ENCODE measurements around the gene HOXA10.

Gene HOXA10

DNA sequence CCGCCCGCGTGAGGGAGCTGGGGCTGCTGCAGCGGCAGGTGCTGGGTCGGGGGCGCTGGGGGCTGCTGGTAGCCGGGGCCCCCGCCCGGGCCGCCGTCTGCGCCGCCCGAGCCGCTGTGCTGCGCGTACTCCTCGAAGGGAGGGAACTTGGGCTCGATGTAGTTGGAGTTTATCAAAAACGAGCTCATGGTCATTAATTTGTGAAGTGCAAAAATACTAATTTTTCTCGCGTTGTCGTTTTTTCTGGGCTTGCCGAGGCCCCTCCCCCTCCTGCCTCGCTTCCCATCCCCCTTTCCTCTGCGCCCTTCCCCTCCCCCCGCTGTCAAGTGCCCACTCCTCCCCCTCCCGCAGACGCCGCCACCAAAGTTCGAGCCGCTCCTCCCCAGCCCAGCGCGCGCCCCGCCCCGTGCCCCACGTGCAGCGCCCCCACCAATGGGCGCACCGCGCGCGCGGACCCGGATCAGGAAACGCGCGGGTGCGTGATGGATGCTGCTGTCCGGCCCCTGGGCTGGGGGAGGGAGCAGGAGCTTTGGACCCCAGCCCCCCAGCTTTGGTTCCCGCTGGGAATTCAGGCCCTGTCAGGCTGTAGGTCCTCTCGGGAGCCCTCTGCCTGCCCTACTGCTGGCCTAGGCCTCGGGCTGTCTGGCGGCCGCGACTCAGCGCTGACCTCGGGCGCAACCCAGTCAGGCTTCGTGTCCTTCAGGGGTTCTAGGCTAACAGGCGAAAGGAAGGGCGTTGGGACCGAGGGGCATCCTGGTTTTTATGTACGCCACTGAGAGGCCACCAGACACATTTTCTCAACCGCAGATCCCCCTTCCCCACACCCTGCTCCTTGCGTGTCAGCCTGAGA lies 43.4 kb downstream of the HOXA10 start, which contains the start of gene HOXA4:
Gene HOXA4 (minus strand): TSS at position 218 of the 850 bp plus-strand sequence. CDS start 24 bp downstream, at position 194.
- DNase-seq (ENCODE audit: low read depth) = peak; percentile 32

DNA sequence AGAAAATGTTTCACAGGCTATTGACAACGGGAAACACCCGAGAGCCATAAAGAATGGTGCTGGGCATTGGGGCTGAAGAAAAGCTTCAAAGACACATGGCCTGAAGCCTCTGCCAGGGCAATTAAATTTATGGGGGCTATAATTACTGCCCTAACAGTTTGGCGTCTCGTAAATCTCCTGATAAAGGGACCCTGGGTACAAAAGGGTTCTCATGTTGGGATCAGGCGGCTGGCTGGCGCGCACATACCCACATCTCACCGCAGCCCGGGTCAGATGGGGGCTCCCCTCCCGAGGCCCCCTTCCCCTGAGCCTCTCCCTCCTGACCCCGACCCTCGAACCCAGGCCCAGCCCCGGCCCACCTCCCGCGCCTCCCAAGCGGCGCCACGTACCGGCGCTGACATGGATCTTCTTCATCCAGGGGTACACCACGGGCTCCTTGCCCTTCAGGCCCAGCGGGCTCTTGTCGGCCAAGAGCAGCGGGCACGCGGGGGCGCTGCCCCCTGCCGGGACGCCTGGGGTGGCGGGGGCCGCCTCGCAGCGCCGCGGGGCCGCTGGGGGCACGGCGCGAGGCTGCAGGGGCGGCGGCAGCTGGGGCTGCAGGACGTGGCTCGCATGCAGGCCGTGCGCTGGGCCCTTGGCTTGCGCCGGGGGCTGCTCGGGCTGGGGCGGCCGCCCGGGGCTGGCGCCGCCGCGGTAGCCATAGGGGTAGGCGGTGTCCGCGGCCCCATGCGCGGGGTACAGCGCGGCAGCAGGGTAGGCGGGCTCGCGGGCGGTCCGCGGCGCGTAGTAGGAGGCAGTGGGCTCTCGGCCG lies 44.2 kb downstream of the HOXA10 start:
- DNase-seq (ENCODE audit: low read depth) = no peak

DNA sequence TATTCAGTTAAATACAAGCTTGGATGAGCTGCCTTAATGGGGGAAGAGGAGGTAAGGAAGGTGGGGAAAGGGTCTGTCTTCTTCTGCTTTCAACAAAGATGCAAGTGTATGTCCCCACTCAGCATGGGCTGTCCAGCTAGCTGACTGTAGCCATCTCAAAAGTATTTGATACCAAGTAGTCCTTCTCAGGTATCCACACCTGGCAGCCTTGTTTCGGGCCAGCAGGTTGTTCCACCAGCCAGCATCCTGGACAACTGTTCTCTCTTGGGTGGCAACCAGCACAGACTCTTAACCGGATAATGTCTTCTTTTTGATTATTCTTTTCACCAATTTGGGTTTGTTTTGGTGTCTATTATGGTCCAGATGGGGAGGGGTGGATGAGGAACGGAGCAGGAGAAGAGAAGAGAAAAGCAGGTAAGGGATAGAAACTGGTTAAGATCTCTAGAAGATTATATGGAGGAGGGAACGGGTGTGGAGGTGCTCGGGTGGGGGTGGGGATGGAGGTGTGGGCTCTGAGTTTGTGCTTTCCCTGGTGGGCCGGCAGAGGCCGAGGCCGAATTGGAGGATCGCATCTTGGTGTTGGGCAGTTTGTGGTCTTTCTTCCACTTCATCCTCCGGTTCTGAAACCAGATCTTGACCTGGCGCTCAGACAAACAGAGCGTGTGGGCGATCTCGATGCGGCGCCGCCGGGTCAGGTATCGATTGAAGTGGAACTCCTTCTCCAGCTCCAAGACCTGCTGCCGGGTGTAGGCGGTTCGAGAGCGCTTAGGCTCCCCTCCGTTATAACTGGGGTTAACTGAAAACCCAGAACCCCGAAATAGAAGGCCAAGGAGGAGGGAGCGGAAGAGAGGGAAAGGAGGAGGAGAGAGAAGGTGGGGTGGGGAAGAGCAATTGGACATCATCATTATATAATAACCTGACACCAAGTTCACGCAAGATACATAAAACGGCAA lies 45.1 kb downstream of the HOXA10 start:
- no peak for DNase-seq (ENCODE audit: low read depth)

DNA sequence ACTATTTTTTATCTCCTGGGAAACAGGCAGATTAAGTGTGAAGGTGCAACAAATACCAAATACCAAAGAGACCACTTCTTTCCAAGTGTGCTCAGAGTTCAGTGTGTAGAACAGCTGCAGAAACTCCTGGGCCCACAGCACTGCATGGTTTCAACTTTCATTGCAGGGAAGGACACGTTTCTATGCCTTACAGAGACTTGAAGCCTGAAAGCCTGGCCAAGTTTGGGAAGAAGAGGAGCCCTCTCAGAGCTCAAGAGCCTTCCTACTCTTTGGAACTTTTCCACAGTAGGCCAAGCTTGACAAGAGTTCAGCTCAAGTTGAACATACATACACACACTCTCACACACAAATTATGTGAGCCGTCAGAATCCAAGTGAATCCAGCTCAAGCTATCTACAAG lies 46.1 kb downstream of the HOXA10 start:
- no peak for DNase-seq (ENCODE audit: low read depth)

DNA sequence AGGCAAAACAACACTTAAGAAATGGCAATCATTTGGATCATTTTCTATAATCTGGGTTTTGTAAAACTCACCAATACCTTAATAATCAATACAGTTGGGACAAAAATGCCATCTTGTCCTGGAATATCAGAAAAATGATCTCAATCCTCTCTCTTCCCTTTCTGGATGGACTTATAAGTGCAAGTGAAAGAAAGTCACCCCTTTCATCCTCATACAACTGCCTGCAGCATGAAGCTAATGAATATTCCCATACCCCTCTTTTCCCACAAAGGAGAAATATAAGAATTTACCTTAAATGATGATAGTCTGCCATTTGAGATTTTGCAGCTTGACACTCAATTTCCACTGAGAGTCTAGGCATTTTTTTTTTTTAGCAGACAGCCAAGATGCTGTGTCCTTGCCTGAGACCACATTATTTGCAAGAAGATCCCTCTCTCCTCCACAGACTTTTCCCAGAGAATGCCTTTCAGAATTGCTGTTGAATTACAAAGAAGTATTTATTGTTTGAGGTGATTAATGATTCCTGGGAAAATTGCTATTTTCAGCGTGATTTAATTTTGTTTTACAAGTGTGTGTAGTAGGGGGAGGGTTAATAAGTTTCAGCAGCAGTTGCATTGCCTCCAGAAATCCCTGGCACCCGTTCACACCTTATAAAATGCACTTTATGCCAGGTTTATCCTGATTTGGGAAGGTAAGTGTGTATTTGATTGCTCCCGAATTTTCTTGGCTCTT lies 47.4 kb downstream of the HOXA10 start:
- no peak for DNase-seq (ENCODE audit: low read depth)

DNA sequence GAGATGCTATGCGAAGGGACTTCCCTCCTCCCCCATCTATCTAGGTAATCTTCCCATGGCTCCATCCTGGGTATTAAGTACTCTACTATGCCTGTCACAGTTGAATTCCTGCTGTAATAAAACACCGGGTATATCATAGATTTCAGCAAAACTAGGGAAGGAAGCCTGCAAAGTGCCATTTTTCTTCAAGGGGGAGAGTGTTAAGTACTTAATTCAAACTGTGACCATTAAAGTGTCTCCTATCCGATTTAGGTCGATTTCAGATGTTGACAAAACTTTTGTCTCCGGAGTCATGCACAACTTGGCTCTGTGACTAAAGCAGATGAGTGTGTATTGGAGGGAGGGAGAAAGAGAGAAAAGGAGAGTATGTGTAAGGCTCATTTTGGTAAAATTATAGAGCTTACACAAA lies 48.1 kb downstream of the HOXA10 start:
- no peak for DNase-seq (ENCODE audit: low read depth)

DNA sequence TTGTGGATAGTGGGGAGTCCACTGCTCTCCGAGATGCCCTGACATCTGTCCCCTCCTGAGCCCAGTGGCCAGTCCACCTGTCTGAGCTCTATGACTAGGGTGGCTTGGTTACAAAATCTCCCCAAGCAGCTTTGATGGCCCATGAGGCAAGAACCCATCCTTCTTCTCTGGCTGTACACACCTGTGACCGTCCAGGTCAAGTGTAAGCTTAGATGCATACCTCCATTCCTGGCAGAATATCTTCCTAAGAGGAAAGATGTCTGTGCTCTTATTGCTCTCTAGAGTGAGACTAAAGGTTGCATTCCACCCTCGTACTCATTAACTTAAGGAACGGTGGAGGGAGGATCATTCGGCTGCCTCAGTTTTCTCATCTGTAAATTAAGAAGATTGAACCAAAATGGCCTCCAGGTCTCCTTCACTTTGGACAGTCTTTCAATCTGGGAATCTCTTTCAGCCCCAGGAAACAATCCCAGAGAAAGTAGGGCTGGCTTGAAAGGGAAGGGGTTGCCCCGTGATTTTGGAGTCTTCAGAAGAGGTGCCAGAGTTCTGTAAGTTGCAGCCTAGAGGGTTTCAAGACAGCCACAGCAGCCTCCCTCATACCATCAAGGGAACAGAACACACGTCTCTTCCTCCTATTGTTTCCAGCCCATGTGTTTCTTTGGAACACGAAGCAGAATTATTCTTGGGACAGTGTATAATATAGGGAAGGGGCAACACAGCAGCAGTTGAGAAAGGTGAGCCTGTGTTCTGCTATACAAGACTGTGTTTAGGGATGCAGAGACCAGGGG lies 49.0 kb downstream of the HOXA10 start:
- no peak for DNase-seq (ENCODE audit: low read depth)

DNA sequence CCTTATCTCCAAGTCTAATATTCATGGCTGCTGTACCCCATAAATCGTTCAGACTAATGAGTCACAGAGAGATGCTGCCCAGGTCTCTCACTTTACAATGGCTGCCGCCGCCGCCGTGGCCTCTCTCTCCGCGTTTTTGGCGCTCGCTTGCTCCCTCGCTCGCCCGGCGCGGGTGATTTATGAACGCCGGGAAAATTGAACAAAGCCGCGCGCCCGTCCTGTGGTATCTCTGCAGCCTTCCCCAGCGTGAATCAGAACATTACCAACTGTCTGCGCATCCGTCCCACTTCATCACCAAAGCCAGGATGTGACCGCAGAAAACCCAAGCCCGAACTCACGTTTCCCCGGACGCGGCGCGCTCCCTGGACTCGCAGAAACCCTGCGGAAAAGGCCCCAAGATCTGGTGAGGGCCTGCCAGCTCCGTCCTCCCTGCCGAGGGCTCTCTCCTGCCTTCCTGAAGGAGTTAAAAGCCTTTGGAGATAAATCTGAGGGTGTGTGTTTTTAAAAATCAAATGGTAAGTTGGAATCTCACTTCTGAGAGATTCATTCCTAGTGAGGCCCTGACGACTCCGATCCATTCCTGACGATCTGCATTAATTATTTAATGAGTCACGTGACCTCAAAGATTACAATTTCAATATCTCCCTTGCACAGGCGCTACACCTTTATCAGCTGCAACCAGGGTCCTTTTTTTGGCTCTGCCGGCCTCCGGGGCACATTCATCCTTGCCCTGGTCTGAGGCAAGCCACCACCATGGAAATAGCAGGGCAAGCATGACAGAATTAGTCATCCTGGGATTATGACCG lies 49.8 kb downstream of the HOXA10 start:
- no peak for DNase-seq (ENCODE audit: low read depth)

DNA sequence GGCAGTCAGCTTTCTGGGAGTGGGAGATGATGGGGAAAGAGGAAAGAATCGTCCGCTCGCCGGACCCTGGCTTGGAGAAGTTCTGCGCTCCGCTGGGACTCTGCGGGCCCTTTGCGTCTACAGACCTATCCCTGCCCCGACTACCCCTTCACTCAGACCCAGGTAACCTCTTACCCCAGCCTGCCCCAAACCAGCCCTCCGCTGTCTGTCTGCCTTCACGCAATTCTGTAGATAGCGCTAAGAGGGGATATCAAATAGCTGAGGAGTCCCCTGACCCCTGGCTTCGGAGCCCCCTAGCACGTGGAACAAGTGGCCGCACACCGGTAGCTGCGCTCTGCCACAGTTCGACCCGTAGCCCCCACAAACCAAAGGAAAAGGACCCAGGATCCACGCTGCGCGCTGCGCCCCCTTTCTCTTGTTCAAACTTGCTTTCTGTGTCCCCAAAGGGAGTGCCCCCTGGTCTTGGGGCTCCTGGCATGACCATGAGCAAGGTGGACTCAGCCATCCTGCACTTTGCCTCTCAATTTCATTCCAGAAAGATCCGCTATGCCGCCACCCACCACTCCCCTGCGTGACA lies 50.6 kb downstream of the HOXA10 start:
- DNase-seq (ENCODE audit: low read depth) = no peak

DNA sequence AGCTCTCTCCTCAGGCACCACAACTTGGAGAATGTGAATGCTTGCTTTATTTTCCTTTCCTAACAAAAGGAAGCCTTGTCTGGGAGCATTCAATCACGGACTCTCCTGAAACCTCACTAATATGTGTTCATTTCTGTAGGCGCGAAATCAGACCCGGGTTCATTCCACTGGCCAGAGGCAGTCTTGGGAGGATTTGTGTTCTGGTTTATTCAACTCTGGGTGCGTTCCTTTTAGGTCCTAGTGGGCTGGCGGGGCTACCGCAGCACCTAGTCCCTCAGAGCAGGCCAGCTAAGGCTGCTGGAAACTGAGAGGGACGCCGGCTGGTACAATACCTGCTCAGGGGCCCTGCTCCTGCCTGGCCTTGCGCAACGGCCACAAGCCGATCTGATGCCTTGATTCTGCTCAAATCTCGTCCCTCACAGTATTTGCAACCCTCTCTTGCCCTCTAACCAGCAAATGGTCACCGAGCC lies 51.1 kb downstream of the HOXA10 start:
- no peak for DNase-seq (ENCODE audit: low read depth)

DNA sequence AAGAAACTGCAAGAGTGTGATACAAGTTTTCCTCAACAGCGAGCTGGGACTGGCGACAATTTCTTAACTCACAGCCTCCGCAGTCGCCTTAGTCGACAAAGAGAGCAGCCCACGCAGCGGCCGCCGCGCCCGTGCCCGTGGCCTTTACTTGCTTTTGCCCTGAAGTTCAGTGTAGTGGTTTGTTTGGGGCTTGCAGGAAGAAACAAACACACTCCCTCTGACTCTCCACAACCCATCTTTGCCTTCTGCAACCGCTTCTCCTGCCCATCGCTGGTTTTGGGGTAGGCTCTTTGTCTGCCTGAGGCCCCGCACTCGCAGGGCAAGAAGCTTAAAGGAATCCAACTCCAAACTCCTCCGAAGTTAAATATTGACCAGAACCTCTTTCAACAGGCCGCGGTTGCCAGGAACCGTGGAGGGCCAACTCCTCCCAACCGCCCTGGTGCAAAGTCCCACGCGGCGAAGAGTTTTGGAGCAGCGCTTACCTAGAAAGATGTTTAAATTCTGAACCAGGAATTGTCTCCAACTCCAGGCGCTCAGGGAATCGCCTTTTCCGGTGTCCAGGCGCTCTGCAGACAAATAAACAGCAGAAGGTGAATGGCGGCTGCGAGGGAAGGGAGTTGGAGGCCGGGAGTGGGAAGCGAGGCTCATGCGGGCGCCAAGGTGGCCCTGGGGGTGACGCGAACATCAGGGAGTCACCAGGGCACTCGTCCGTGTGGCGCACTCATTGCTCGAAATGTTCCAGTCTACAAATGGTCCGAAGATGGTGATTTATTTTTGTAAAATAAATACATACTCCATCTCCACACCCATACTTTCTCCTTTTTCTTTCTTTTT lies 51.8 kb downstream of the HOXA10 start:
- DNase-seq (ENCODE audit: low read depth) = no peak

DNA sequence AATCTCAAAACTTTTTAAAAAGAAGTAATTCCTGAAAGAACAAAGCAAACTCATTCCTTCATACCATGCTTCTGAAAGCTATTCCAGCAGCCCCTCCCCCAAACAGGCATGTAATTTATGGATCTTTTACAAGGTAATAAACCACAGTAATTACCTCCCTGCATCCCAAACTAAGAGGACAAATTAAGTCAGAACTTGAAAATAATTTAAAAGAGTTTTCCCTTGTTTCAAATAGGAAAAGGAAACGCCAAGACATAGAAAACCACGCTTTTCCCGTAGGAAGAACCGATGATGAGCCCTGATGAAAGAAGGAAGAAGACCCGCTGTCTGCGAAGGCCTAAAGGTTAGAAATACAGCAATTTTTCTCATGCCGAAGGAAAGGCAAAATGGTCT lies 52.4 kb downstream of the HOXA10 start:
- no peak for DNase-seq (ENCODE audit: low read depth)
